Measurements from ENCODE around the gene CHGA.

DNA sequence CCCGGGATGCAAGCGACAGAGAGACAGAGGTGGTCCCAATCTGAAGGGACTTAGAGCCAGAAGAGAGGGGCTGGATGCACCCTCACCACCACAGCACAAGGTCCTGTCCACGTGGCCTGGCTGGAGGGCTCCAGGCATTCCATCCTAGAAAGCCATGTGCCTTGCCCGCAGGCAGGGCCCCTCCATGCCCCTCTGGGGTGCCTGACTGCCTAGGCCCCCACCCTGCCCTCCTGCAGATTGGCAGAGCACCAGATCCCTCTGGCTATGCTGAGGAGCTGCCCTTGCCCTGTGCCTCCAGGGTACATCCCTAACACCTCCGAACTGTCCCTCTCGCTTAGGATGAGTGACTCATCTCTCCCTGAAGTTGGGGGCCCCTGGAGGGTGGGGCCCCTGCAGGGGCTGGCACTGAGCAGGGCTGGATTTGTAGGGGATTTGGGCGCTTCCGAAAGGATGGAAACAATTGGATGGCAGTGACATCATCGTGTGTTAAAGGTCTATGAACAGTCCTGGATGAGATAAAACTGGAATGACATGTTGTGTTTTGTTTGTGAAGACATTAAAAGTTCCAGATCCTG is 50.9 kb downstream of the CHGA start:
- TF ChIP-seq POLR2A (IDR thresholded peaks at IDR 0.05): no peak
- TF ChIP-seq, protein P1, sequence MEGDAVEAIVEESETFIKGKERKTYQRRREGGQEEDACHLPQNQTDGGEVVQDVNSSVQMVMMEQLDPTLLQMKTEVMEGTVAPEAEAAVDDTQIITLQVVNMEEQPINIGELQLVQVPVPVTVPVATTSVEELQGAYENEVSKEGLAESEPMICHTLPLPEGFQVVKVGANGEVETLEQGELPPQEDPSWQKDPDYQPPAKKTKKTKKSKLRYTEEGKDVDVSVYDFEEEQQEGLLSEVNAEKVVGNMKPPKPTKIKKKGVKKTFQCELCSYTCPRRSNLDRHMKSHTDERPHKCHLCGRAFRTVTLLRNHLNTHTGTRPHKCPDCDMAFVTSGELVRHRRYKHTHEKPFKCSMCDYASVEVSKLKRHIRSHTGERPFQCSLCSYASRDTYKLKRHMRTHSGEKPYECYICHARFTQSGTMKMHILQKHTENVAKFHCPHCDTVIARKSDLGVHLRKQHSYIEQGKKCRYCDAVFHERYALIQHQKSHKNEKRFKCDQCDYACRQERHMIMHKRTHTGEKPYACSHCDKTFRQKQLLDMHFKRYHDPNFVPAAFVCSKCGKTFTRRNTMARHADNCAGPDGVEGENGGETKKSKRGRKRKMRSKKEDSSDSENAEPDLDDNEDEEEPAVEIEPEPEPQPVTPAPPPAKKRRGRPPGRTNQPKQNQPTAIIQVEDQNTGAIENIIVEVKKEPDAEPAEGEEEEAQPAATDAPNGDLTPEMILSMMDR (IDR thresholded peaks at IDR 0.05): no peak
- TF ChIP-seq EP300 (IDR thresholded peaks at IDR 0.05): no peak
